Ishikawa (cell line): ENCODE measurements around the gene PIGZ.

Experiments used
- CREB1 ChIP-seq: IDR thresholded peaks from 2 replicates; pipeline ENCODE4 v1.6.1; 2012; ENCODE audit warnings: low read depth
- EGR1 ChIP-seq: IDR thresholded peaks from 2 replicates; pipeline ENCODE4 v1.6.1; 2012
- EP300 ChIP-seq: IDR thresholded peaks from 2 replicates; pipeline ENCODE4 v1.6.1; 2012; ENCODE audit warnings: borderline replicate concordance
- RAD21 ChIP-seq: IDR thresholded peaks from 2 replicates; pipeline ENCODE4 v1.6.1; 2012; ENCODE audit warnings: low read depth
- TAF1 ChIP-seq: IDR thresholded peaks from 2 replicates; pipeline ENCODE4 v1.6.1; 2012; ENCODE audit warnings: low read depth, mild to moderate bottlenecking
- YY1 ChIP-seq: IDR thresholded peaks from 2 replicates; pipeline ENCODE4 v1.6.1; 2012; ENCODE audit warnings: low read depth

- TF ChIP-seq CREB1 (no peak), TAF1 (no peak), EP300 (no peak), RAD21 (no peak), EGR1 (no peak), YY1 (no peak)
These were observed 16.7 kb upstream of the PIGZ start for GRCh38 chr3:196985298-196985697.
